SK-N-SH treated with all-trans-retinoic acid at 6 μM for 48 hours (cell line): ENCODE data around the gene SLC8A2.
"Not testable (repeated sequence)": the region's sequence is repeated elsewhere in the genome, so short reads cannot be mapped to it uniquely, and the experiment has no call there.

Experiments
- ATAC-seq: fragments of 200-7000 bp; cut with Tn5 transposase; 3 replicates; pipeline ENCODE4 v1.9.1; 2020; ENCODE audit warnings: mild to moderate bottlenecking, moderate library complexity
- ARNTL ChIP-seq: fragments of 450-650 bp; formaldehyde crosslinking; IDR thresholded peaks from 2 replicates; pipeline ENCODE4 v1.5.0; 2020; ENCODE audit warnings: low read depth, mild to moderate bottlenecking, moderate library complexity, borderline replicate concordance
- BACH2 ChIP-seq: fragments of 250-450 bp; sonication (Bioruptor Pico); IDR thresholded peaks from 2 replicates; pipeline ENCODE4 v1.9.0; 2021; ENCODE audit warnings: mild to moderate bottlenecking, borderline replicate concordance
- CREB5 ChIP-seq: fragments of 250-450 bp; sonication (Bioruptor Pico); IDR thresholded peaks from 2 replicates; pipeline ENCODE4 v1.5.1; 2020; ENCODE audit warnings: low read depth, mild to moderate bottlenecking, moderate library complexity
- CSDC2 ChIP-seq: fragments of 250-450 bp; sonication (Bioruptor Pico); IDR thresholded peaks from 2 replicates; pipeline ENCODE4 v1.5.0; 2020; ENCODE audit warnings: mild to moderate bottlenecking, moderate library complexity
- CSRNP3 ChIP-seq: fragments of 250-450 bp; sonication (Bioruptor Pico); IDR thresholded peaks from 2 replicates; pipeline ENCODE4 v1.5.1; 2021; ENCODE audit warnings: mild to moderate bottlenecking, moderate library complexity
- ESRRG ChIP-seq: fragments of 250-450 bp; sonication (Bioruptor Pico); IDR thresholded peaks from 2 replicates; pipeline ENCODE4 v1.6.1; 2021; ENCODE audit warnings: mild to moderate bottlenecking
- GLIS3 ChIP-seq: fragments of 250-450 bp; sonication (Bioruptor Pico); IDR thresholded peaks from 2 replicates; pipeline ENCODE4 v1.5.0; 2020; ENCODE audit warnings: mild to moderate bottlenecking, moderate library complexity
- ISL1 ChIP-seq: fragments of 250-450 bp; sonication (Bioruptor Pico); IDR thresholded peaks from 2 replicates; pipeline ENCODE4 v2.1.2; 2022; ENCODE audit warnings: mild to moderate bottlenecking, moderate library complexity
- OSR1 ChIP-seq: fragments of 250-450 bp; sonication (Bioruptor Pico); IDR thresholded peaks from 2 replicates; pipeline ENCODE4 v1.8.0; 2022; ENCODE audit warnings: moderate library complexity, mild to moderate bottlenecking, inconsistent platforms
- PATZ1 ChIP-seq: fragments of 250-450 bp; sonication (Bioruptor Pico); IDR thresholded peaks from 2 replicates; pipeline ENCODE4 v1.8.0; 2020; ENCODE audit warnings: mild to moderate bottlenecking, moderate library complexity, borderline replicate concordance
- PPARA ChIP-seq: fragments of 250-450 bp; sonication (Bioruptor Pico); IDR thresholded peaks from 2 replicates; pipeline ENCODE4 v1.5.0; 2020; ENCODE audit warnings: mild to moderate bottlenecking, borderline replicate concordance
- RARB ChIP-seq: fragments of 250-450 bp; sonication (Bioruptor Pico); IDR thresholded peaks from 2 replicates; pipeline ENCODE4 v1.8.0; 2021; ENCODE audit warnings: mild to moderate bottlenecking, moderate library complexity
- TCF4 ChIP-seq: fragments of 250-450 bp; sonication (Bioruptor Pico); IDR thresholded peaks from 2 replicates; pipeline ENCODE4 v1.8.0; 2021; ENCODE audit warnings: mild to moderate bottlenecking, moderate library complexity, borderline replicate concordance
- TOX ChIP-seq: fragments of 250-450 bp; sonication (Bioruptor Pico); IDR thresholded peaks from 2 replicates; pipeline ENCODE4 v1.8.0; 2021; ENCODE audit warnings: mild to moderate bottlenecking, moderate library complexity, borderline replicate concordance
- TSHZ2 ChIP-seq: fragments of 250-450 bp; sonication (Bioruptor Pico); IDR thresholded peaks from 2 replicates; pipeline ENCODE4 v1.5.0; 2020; ENCODE audit warnings: mild to moderate bottlenecking, moderate library complexity
- ZC3H10 ChIP-seq: fragments of 250-450 bp; sonication (Bioruptor Pico); IDR thresholded peaks from 2 replicates; pipeline ENCODE4 v1.5.1; 2021; ENCODE audit warnings: mild to moderate bottlenecking, moderate library complexity
- ZFP3 ChIP-seq: fragments of 250-450 bp; sonication (Bioruptor Pico); IDR thresholded peaks from 2 replicates; pipeline ENCODE4 v1.5.0; 2020; ENCODE audit warnings: mild to moderate bottlenecking, moderate library complexity
- ZFP30 ChIP-seq: fragments of 450-650 bp; formaldehyde crosslinking; IDR thresholded peaks from 2 replicates; pipeline ENCODE4 v1.5.0; 2022; ENCODE audit warnings: mild to moderate bottlenecking, moderate library complexity
- ZNF565 ChIP-seq: fragments of 450-650 bp; formaldehyde crosslinking; conservative IDR thresholded peaks from 2 replicates; pipeline ENCODE4 v1.5.0; 2020; ENCODE audit warnings: low read depth, mild to moderate bottlenecking, moderate library complexity
- ZNF70 ChIP-seq: fragments of 450-650 bp; formaldehyde crosslinking; IDR thresholded peaks from 2 replicates; pipeline ENCODE4 v1.5.0; 2020; ENCODE audit warnings: mild to moderate bottlenecking, moderate library complexity
- ZNF8 ChIP-seq: fragments of 450-650 bp; formaldehyde crosslinking; IDR thresholded peaks from 2 replicates; pipeline ENCODE4 v1.5.0; 2020; ENCODE audit warnings: mild to moderate bottlenecking, moderate library complexity

SLC8A2 gene

GRCh38 chr19:47389150-47389556, 82.5 kb downstream of the SLC8A2 start:
- TF ChIP-seq ARNTL (CRISPR knock-in tag), result no peak
- no peak for TF ChIP-seq TCF4
- TF ChIP-seq ZNF70, result no peak
- TF ChIP-seq ISL1 (CRISPR knock-in tag), result no peak
- no peak for TF ChIP-seq ZC3H10
- no peak for TF ChIP-seq ZNF8
- TF ChIP-seq CSDC2 (CRISPR knock-in tag), result no peak
- TF ChIP-seq PATZ1, result no peak
- no peak for TF ChIP-seq ESRRG (CRISPR knock-in tag)
- TF ChIP-seq ZFP3 (CRISPR knock-in tag), result no peak
- TF ChIP-seq CSRNP3 (CRISPR knock-in tag), result no peak
- no peak for TF ChIP-seq RARB (CRISPR knock-in tag)
- TF ChIP-seq TOX (CRISPR knock-in tag), result no peak
- no peak for TF ChIP-seq ZNF565 (CRISPR knock-in tag)
- no peak for TF ChIP-seq GLIS3 (CRISPR knock-in tag)
- TF ChIP-seq BACH2 (CRISPR knock-in tag), result no peak
- no peak for TF ChIP-seq CREB5 (CRISPR knock-in tag)
- TF ChIP-seq OSR1, result no peak
- TF ChIP-seq, all 23 proteins: peak for 0
- ATAC-seq, result no peak

GRCh38 chr19:47388721-47389120, 83.0 kb downstream of the SLC8A2 start:
- not testable (repeated sequence) for ATAC-seq

- ATAC-seq, result not testable (repeated sequence)
These were observed 84.1 kb downstream of the SLC8A2 start for GRCh38 chr19:47387623-47388022.

- ATAC-seq, result not testable (repeated sequence)
These were observed 85.1 kb downstream of the SLC8A2 start for GRCh38 chr19:47386582-47386981.

GRCh38 chr19:47384533-47384932, 87.2 kb downstream of the SLC8A2 start:
- ATAC-seq, result not testable (repeated sequence)

GRCh38 chr19:47383890-47384289, 87.8 kb downstream of the SLC8A2 start:
- not testable (repeated sequence) for ATAC-seq

- TF ChIP-seq TOX (CRISPR knock-in tag) (no peak), ZFP30 (no peak), ISL1 (CRISPR knock-in tag) (no peak)
- TF ChIP-seq, all 23 proteins: peak for 0
These were observed 89.9 kb downstream of the SLC8A2 start for GRCh38 chr19:47381653-47382279.

GRCh38 chr19:47381121-47381520, 90.6 kb downstream of the SLC8A2 start:
- ATAC-seq, result no peak
- TF ChIP-seq PPARA, result no peak
- no peak for TF ChIP-seq ZNF565 (CRISPR knock-in tag)
- no peak for TF ChIP-seq CSRNP3 (CRISPR knock-in tag)
- no peak for TF ChIP-seq ZFP3 (CRISPR knock-in tag)
- no peak for TF ChIP-seq TSHZ2 (CRISPR knock-in tag)
- no peak for TF ChIP-seq ZNF70
- TF ChIP-seq ISL1 (CRISPR knock-in tag), result no peak
- no peak for TF ChIP-seq CREB5 (CRISPR knock-in tag)

More at GRCh38 chr19:47381653-47382279, 89.9 kb downstream of the SLC8A2 start:
- ATAC-seq, result no peak
